Cortex of kidney (tissue), 1 donor: Measurements from ENCODE around the gene FXYD7.
"Not testable (repeated sequence)": the region's sequence is repeated elsewhere in the genome, so short reads cannot be mapped to it uniquely, and the experiment has no call there.

ENCODE experiments used
- DNase-seq: peaks from one replicate; lab custom pipeline; 2025; lab: John Stamatoyannopoulos, UW

FXYD7 gene

DNA sequence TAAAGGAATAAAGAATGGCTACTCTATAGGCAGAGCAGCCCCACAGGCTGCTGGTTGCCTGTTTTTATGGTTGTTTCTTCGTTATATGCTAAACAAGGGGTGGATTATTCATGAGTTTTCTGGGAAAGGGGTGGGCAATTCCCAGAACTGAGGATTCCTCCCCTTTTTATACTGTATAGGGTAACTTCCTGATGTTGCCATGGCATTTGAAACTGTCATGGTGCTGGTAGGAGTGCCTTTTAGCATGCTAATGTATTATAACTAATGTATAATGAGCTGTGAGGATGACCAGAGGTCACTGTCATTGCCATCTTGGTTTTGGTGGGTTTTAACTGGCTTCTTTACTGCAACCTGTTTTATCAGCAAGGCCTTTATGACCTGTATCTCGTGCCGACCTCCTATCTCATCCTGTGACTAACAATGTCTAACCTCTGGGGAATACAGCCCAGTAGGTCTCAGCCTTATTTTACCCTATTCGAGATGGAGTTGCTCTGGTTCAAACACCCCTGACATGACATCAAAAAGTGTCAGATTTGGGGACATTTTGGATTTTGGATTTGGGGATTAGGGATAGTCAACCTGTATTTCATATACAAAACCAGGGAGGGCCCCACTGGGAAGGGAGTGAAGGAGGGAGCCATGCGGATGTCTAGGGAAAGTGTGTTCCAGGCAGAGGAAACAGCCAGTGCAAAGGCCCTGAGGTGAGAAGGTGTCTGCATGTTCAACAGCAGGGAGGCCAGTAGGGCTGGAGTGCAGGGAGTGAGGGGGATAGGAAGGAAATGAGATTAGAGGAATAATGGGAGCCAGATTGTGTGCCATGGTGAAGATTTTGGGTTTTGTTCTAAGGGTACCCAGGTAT, 22.4 kb downstream of the FXYD7 start:
- no peak for DNase-seq

DNA sequence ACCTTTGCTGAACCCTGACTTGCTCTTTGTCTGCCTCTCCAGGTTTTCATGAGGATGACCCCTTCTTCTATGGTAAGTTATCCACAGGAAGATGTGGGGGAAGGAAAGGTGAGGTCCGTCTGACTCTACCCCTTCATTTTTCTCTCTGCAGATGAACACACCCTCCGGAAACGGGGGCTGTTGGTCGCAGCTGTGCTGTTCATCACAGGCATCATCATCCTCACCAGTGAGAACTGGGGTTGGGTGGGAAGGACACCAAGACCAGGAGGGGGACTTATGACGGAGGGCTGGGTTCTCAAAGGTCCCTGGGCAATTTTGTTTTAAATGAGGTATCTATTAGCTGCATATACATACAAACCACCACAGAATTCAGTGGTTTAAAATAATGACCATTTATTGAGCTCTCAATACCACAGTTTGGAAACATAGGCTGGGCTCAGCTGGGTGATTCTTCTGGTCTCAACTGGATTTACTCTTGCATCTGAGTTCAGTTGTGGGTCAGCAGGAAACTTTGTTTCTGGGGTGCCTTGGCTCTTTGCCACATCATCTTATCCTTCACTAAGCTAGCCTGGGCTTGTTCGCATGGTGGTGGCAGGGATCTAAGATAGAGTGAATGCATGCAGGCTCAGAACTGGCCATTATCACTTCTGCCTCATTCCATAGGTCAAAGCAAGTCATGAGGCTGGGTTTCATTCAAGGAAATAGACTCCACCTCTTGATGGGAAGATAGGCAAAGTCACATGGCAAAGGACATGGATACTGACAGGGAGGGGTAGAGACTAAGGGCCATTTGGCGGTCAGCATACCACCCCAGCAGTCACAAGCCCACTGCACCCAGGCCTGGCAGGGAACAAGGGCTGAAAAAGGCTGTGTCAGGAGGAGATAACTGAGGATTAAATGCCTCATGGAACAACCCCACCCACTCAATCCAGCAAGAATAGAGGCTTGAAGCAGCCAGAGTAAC, 23.3 kb downstream of the FXYD7 start:
- no peak for DNase-seq

DNA sequence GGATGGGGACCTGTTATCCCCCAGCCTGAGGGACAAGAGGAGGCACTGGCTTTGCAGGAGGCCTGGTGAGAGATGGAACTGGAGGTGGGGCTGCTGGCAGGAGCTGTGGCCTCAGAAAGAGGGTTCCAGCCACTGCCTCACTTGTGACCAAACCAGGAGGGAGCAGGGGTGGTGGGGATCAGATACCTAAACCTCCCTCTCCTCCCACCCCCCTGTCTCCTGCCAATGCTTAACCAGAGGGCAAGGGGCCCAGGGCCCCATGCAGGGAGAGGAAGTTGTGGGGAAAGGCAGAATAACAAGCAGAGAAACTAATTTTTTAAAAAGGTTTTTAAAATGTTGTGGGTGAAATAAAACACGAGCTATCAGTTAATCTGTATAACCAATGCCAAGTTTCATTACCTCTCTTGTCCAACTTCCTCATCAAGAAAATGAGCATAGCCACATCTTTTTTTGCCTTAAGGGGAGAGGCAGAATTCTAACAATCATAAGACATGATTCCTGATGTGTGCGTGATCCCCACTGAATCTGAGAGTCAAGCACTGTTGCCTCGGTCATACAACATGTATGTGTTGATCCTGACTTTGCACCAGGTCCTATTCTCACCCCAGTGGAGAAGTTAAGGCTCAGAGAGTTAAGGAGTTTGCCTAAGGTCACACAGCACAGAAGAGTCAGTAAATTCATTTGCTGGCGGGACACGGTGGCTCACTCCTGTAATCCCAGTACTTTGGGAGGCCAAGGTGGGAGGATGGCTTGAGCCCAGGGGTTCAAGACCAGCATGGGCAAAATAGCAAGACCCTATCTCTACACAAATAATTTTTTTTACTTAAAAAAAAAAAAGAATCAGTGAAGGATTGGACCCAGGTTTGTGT, 24.4 kb downstream of the FXYD7 start:
- DNase-seq = no peak

DNA sequence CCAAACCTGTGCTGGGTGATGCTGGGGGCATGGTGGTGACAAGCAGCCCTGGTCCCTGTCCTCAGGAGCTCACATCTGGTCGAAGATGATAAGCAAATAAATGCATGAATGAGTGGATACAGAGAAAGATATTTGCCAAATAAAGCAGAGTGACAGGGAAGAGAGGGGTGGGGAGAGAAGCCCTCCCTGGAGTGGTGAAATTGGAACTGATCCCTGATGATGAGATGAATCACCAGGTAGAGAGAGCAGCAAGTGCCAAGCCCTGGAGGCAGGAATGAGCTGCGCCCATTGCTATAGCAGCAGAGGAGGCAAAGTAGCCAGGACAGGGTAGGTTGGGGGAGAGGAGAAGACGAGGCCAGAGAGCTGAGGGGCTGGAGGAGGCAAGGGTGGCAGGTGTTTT, 25.1 kb downstream of the FXYD7 start:
- DNase-seq = no peak

- DNase-seq = no peak
Observed at GRCh38 chr19:35169221-35169995, 26.4 kb downstream of the FXYD7 start.

DNA sequence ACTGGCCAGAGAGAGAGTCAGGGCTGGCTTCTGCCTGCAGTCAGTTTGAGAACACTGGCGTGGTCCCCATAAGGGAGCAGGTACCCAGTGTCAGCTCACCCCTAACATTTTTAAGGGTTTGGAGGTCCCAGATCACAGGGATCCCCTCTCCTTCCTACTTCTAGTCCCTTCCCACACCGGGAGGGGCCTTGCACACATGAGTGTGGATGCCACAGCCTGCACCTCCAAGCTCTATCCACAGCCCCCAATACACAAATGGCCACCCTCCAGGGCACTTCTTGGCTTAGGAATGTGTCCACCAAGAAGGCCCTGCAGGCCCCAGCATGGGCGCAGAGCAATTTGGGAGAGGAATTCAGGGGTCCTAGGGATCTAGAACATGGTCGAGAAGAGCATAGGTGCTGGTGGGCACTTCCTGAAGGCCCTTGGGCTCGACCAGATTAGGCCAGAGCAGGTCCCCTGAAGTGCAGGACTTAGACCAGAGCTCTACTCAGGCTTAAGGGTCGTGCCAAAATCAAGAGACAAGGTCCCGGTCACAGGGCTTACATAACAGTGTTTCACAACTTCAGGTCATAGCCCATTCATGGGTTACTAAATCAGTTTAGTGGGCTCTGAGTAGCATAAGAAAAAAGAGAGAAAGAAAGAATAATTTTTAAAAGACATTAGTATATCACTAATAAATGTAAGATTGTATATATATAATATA, 27.5 kb downstream of the FXYD7 start:
- DNase-seq = no peak

GRCh38 chr19:35171730-35172129, 28.7 kb downstream of the FXYD7 start:
- DNase-seq = no peak

- DNase-seq = no peak
Observed at GRCh38 chr19:35174226-35174625, 31.2 kb downstream of the FXYD7 start.

DNA sequence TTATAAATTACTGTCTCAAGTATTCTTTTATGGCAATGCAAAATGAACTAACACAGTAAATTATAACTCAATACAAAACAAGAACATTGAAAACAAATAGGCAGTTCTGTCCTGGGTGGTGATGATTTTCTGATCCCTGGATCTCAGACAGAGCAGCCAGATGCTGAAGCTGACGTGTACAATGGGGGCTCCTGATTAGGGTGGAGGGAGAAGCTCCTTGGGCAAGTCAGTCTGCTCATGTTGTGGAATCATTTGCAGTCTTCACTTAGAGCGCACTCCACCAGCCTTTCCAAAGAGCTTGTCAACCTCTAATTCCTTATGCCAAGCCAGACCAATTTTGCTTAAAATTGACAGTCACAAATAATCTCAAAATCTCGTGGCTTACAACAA, 33.1 kb downstream of the FXYD7 start:
- no peak for DNase-seq

DNA sequence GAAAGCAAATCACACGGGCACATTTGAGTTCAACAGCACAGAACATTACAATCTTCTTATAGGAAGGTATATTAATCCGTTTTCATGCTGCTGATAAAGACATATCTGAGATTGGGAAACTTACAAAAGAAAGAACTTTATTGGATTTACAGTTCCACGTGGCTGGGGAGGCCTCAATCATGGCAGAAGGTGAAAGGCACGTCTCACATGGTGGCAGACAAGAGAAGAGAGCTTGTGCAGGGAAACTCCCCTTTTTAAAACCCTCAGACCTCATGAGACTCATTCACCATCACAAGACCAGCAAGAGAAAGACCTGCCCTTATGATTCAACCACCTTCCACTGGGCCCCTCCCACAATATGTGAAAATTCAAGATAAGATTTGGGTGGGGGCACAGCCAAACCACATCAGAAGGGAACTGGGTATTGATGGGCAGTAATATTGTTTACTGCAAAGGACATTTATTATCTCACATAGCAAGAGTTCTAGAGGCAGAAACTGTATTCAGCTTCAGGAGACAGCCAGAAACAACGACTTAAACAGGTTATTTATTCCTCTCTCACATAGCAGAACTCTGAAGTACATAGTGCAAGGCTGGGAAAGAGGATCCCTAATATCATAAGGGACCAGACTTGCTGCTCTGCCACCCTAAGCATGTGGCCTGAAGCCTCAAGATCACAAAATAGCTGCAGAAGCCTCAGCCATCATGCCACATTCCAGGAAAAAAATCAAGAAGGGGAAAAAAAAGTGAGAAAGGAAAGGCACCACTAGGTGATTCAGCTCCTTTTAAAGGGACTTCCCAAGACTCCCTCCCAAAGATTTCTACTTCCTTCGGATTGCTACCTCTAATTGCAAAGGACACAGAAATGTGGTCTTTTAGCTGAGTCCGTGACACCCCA, 34.6 kb downstream of the FXYD7 start:
- DNase-seq = no peak

- DNase-seq = no peak
Observed at GRCh38 chr19:35178701-35179100, 35.6 kb downstream of the FXYD7 start.

- DNase-seq = no peak
Observed at GRCh38 chr19:35179830-35180229, 36.8 kb downstream of the FXYD7 start.

DNA sequence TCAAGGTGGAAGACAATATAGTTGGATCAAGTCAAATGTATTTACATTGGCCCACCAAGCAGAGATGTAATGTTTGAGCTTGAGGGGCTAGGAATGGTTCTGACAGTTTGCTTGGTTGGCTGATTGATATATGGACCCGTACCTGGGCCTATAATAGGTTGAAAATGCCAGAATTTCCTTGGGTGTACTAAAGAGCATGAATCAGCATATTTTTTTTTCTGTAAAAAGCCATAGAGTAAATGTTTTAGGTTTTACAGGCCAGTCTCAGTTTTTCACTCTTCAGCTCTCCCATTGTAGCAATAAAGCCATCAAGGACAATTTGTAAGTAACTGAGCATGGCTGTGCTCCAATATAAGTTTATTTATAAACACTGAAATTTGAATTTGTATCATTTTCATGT, 38.3 kb downstream of the FXYD7 start:
- no peak for DNase-seq

DNA sequence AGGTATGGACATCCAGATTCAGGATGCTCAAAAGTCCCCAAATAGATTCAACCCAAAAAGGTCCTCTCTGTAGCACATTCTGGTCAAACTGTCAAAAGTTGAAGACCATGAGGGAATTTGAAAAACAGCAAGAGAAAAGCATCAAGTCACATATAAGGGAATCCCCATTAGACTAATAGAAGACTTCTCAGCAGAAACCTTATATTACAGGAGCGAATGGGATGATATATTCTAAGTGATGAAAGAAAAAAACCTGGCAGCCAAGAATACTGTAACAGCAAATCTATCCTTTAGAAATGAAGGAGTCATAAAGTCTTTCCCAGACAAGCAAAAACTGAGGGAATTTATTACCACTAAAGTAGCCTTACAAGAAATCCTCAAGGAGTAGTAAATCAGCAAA, 41.2 kb downstream of the FXYD7 start:
- no peak for DNase-seq

- DNase-seq = no peak
Observed at GRCh38 chr19:35184884-35185283, 41.8 kb downstream of the FXYD7 start.

- no peak for DNase-seq
Observed at GRCh38 chr19:35194012-35194984, 51.2 kb downstream of the FXYD7 start.

GRCh38 chr19:35195830-35196229, 52.8 kb downstream of the FXYD7 start:
- DNase-seq = no peak

- not testable (repeated sequence) for DNase-seq
Observed at GRCh38 chr19:35196861-35197260, 53.8 kb downstream of the FXYD7 start.
